Pulmonary artery endothelial cell (primary cell): ENCODE results near the gene MS4A14. TPM values are rescaled to one million over a fixed set of nuclear protein-coding genes. Genes with fewer than 3 reads are reported as not detected.
A peak's percentile ranks its signal among the peaks of the same experiment; 100 is the strongest.
"Not testable (repeated sequence)": the region's sequence is repeated elsewhere in the genome, so short reads cannot be mapped to it uniquely, and the experiment has no call there.

ENCODE experiments used
- DNase-seq: peaks from one replicate; pipeline ENCODE4 v3.0.0-alpha.2; 2011; ENCODE audit warnings: low read depth, low spot score
- total RNA-seq: library from RNA; depleted of rRNA; stranded (reverse); fragments of >200 nt; gene quantifications from 2 replicates; pipeline ENCODE4 v1.2.3, GENCODE V29; 2014

The MS4A14 gene, protein sequence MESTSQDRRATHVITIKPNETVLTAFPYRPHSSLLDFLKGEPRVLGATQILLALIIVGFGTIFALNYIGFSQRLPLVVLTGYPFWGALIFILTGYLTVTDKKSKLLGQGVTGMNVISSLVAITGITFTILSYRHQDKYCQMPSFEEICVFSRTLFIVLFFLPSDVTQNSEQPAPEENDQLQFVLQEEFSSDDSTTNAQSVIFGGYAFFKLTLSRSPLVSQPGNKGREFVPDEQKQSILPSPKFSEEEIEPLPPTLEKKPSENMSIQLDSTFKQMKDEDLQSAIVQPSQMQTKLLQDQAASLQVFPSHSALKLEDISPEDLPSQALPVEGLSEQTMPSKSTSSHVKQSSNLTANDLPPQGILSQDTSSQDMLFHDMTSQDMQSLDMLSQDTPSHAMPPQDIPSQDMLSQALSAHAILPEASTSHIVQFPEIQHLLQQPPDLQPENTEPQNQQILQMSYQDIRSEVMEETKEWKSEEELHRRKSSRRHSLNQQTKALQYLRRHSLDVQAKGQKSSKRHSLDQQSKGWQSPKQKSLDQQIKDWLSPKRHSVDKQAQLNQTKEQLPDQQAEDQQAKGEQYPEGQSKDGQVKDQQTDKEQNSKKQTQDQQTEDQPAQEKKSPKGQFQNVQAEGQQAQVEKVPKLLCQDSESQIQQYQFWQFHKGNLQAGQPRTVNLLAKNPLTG
- not detected in 2 replicates for total RNA-seq

DNA sequence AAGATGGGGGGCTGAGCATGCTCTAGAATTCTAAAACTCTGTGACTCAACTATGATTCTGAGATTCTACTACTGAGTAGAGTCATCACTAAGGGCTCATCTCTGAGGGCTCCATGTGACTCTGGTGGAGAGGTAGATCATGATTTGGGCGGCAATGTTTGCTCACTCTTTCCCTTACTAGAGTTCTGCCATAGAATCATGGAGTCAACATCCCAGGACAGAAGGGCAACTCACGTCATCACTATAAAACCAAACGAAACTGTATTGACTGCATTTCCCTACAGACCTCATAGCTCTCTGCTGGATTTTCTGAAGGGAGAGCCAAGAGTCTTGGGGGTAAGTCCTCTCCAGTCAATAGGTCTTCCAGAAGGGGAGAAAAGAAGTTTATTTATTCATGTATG lies at the start of gene MS4A14:
MS4A14 (plus strand) TSS at position 78 of the 400 bp plus-strand sequence; CDS start at position 198, 120 bp downstream.
- DNase-seq: no peak

DNA sequence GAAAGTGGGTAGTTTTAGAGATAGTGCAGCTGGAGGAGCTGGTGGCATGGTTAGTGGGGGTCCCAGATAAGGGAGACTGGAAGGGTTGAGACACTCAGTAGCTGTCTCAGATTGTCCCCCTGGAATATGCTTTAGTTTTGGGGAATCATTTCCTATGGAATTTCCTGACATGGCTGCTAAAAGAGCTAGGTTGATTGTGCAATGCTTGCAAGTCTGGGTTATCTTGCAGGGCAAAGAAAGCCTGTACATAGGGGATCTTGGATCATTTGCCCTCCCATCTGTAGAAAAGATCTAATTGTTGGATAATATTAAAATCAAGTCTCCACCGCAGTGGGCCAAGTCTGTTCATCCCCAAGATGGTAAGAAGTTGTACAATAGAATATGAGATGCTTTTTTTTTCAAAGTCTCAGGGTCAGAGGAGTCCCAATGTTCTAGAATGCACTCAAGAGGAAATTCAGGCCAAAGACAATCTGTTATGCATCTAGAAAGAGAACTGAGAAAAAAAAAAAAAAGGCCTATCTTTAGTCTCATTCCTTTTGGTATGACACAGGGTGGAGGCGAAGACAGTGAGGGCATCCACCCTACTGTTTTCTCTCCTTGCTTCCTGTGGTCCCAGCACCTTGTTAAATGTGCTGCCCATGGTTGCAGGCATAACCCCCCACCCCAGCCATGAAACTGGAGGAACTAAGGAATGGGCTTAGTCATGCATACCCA lies 49.0 kb upstream of the MS4A14 start:
- no peak for DNase-seq

DNA sequence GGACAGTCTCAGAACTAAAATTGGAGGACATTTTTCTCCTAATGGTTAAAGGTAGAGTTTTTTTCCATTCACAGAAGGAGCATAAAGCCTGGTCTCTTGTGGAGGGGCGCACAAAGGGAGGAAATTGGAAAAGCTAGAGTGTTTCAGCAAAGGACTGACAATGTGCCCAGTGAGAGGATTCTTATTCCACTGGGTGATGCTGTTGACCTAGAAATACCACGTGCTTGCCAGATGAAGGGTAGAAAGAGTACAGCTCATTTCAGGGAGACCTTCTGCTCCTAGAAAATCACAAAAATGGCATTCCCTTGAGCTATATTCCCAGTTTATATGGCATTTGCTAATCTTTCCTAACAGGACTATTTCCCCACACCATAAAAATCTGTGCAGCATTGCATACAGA lies 48.1 kb upstream of the MS4A14 start:
- no peak for DNase-seq

DNA sequence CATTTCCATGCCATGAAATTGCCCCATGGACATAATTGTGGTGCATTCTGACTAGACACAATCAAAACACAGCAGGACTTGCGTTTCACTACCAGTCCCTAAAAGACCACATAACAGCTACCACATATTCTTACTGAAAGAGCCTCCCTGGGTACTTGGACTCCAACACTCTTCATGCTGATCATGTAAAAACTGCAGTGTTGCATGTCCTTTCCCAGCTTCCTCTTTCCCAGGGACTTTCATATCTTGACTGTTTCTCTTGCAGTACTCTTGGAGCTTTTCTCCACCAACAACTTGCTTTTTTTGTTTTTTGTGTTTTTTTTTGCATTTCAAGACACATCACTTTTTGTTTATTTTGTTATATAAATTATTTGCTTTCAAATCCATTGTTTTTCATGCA lies 46.3 kb upstream of the MS4A14 start:
- no peak for DNase-seq

DNA sequence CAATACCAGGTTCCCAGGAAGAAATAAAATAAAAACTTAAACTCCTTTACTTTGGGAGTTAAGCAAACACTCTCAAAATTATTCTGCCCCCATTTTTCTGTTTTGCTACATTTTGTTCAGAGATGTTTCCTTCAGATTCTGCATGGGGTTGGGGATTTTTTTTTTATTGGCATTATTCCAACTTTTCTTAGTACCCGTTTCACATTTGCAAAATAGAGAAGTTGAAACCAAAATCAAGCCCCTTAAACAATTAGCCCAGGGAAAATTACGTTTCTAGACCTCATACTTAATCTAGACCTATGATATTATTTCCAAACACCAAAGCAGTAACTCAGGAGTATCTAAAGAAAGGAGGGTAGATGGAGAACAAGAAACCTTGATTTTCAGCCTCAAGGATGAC lies 38.5 kb upstream of the MS4A14 start:
- no peak for DNase-seq

DNA sequence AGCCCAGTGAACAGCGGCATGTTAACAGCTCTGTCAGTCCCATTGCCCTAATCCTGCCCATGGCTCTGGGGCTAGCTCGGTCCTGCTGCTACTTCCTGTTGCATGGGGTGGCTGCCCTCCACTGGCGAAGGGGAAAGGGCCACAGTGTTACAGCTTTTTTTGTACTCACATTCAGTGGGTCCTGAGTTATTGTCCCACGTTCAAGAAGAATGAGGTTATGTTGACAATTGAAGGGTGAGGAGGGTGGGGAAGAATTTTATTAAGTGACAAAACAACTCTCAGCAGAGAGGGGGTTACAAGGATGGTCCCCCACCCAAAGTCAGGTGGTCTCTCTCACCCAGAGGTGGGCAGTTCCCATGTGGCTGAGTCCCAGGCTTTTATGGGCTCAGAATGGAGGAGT lies 35.6 kb upstream of the MS4A14 start:
- DNase-seq: no peak

DNA sequence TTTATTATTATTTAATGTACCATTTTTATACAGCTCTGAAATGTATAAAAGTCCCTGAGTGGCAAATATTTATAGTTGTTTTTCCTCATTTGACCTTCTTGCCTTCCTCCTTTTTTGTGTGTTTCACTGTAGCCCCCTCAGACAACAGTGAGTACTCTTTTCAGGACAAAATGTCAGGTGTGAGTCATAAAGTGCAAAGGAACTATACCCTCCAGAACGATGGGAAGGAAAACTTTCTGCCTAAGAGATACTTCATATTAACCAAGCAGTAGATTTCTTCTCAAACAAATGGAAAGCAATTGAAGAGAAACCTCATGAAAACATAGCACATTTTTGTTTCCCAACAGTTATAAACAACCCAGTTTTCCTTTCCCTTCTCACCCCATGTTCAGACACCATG lies 34.0 kb upstream of the MS4A14 start:
- no peak for DNase-seq

DNA sequence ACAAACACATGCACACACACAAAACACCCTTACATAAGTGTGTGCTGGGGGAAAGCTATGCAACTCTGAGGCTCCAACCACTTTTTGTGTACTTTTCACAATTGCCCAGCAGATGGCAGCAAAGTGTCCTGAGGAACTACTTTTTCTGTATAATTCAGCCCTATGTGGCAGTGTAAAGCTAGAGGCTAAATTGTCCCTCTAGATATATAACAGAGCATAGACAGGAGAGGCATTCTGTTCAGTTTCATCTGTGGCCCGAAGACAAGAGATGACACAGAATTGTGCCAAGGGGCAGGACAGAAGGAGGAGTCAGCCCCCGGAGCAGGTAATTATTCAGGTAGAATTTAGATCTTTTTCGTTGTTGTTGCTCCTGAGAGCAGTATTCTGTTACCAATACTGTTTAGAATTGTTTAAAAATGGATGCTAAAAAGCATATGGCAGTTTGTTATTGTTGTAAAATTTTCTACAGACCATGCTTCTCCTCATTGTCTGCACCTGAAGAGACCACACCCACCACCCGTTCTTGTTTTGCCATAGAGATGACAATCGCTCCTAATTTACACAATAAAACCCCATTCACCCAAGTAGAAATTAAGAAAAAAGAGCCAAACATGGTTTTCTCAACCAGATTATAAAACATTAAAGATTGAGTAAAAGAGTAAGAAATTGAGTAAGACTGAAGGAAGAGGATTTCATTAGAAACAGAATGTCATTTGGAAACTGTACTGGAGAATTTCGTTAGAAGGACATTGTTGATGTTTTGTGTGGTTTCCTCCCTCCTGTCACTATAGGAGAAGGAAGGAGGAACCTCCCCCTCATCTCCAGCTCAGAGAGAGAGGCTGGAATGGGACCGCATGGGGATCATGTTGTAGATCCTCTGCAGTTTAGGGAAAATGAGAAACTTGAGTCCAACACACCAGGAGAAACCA lies 32.5 kb upstream of the MS4A14 start:
- DNase-seq: peak; percentile 15

DNA sequence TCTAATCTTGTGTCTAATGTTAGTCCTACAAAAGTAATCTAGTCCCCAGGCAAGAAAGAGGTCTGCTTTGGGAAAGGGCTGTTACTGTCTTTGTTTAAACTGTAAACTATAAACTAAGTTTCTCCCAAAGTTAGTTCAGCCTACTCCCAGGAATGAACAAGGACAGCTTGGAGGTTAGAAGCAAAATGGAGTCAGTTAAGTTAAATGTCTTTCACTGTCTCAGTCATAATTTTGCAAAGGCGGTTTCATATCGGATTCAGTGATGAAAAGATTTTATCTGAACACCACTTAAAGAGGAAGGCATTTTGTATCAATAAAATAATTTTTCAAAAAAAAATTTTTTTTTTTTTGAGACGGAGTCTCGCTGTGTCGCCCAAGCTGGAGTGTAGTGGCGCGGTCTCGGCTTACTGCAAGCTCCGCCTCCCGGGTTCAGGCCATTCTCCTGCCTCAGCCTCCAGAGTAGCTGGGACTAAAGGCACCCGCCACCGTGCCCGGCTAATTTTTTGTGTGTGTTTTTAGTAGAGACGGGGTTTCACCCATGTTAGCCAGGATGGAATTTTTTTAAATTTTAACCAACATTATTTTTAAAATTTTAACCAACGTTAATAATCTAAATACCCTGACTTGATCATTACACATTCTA lies 29.9 kb upstream of the MS4A14 start:
- DNase-seq: not testable (repeated sequence)

DNA sequence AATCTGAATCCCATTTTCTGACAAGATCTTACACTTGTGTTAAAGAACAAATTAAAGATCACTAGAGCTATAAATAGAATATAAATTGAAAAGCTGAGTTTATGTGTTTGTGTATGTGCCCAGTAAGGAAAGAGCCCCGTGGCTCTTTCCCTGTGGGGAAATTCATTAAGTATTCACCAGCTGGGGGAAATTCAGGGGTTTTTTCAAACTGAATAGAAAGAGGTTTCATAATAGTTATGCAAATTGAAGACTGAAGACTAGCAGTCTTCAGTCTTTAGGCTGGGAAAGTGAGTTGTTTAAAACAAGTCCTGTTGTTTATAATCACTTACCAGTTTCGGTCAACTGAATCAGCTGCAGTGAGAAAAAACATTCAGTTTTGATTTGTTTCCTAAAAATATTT lies 29.2 kb upstream of the MS4A14 start:
- DNase-seq: no peak

DNA sequence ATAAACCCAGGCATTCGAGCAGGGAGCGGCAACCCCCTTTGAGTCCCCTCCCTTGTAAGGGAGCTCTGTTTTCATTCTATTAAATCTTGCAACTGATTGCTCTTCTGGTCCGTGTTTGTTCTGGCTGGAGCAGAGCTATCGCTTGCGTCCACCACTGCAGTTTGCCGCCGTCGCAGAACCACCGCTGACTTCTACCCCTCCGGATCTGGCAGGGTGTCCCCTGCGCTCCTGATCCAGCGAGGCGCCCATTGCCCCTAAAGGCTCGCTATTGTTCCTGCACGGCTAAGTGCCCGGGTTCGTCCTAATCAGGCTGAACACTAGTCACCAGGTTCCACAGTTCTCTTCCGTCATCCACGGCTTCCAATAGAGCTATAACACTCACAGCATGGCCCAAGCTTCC lies 28.4 kb upstream of the MS4A14 start:
- no peak for DNase-seq

DNA sequence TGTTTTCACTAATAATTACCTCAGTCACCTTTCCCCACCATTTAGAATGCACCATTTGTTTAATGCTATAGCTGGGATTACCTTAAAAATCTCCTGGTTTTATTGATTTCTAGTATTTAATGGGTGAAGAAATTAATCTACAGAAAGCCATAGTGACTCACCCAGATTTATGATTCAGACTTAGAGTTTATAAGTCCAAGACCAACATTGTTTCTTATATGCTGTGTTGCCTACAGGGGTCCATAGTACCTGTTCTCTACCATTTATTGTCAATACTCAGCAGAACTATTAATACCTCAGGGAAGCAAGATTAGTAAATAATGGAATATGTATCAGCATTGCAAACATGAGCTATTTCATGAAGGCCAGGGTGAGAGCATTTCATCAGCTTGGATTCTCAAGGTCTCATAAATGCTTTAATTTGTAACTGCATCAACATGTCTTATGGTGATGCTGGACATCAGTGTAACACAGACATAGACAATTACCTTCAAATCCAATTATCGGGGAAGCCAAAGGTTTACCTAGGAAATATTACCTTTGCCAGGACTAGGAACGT lies 25.9 kb upstream of the MS4A14 start:
- DNase-seq: no peak

DNA sequence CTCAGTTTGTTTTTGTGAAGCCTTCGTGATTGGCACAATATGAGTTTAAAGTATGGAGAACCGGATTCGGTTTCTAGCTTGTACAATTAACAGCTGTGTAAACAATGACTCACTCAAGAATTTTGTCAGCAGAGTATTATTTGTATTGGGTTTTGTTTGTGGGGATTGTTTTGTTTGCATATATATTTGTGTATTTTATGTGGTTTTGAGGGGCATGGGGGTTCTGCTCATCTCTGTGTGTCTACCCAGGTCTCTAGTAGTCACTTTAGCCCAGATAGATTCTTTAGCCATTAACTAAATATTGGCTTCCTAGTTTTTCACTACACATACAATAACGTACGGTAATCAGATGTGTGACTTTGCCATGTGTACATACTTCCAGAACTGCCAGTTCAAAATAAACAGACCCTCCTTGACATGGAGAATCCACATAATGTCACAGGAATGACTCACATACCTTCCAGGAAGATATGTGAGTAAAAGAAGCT lies 25.4 kb upstream of the MS4A14 start:
- DNase-seq: peak; percentile 20

DNA sequence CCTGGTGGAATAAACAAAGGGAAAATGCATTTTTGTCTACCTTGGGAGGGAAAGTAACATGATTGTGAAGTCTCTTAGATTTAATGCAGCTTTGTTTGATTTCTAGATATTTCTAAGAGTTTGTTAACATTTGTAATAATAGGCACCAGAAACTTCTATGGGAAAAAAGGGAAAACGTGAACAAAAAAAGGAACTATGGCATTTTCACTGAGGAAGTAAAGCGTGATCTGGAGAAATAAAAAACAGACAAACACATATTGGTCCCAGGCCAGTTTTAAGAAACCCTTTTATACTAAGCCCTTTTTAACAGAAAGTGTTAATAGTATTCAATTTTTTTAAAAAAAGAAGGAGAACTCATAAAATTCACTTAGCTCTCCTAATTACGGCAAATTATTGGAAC lies 24.9 kb upstream of the MS4A14 start:
- no peak for DNase-seq

DNA sequence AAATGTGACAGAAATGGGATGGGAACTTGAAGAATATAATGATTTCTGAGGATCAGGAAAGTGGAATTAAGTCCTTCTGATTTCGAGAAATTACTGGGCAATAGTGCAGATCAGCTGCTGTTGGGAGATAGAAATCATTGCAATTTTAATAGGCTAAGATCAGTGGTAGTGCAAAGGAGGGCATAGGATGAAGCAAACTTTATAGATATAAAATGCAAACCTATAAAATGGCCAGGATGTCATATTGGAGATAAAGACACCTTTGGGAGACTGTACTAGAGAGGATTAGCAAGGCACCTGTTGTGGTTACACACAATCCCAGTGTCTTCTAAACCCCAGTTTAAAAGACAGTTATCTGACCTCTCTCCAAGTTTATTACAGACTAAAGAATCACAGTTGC lies 24.4 kb upstream of the MS4A14 start:
- DNase-seq: no peak

DNA sequence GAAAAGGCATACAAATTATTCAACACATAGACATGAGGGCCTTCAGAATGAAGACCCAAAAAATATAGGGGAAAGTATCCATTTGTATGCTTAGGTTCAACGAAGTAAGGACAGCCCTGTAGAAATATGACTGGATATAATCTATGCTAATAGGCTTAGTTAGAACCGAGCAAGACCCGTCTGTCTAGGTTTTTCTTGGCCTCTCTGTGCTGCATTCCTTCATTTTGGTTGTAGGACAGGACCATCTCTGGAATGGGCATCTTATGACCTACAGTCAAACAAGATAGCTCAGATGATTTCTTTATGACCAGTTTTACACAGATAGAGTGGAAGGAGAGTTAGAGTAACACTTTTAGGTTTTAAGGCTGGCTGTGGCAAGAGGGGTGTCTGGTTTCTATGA lies 23.5 kb upstream of the MS4A14 start:
- DNase-seq: no peak

DNA sequence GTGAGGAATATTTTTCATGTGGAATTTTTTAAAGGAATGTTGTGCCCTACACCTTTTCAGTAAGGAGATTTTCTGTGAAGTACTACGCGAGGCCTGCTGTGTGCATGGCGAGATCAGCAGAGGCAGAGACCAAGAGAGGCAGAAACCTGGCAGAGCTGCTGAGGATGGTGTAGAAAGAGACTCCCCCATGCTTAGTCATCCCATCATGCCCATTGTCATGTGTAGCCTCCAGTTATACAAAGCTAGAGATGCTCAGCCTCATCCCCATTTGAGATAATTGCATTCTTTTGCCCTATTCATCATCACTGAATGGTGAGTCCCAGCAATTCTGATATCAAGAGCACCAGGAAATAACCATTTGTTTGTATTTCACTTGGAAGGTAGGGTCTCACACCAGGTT lies 20.9 kb upstream of the MS4A14 start:
- no peak for DNase-seq

DNA sequence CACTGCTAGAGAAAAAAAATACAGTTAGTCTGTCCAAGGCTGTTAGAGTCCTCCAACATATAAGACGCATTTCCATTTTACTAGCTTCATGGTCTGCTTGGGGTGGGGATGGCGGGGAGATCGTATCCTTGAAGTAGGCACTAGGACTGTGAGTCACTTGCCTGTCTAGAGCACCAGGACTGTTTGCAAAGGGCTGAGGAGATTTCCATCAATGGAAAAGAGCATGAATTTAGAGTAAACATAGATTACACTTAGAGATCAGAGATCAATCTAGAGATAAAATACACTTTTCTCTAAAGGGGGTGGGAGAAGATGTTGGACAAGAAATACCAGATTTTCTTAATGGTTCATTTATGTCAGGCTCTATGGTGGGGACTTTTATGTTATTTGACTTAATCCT lies 19.7 kb upstream of the MS4A14 start:
- DNase-seq: no peak

DNA sequence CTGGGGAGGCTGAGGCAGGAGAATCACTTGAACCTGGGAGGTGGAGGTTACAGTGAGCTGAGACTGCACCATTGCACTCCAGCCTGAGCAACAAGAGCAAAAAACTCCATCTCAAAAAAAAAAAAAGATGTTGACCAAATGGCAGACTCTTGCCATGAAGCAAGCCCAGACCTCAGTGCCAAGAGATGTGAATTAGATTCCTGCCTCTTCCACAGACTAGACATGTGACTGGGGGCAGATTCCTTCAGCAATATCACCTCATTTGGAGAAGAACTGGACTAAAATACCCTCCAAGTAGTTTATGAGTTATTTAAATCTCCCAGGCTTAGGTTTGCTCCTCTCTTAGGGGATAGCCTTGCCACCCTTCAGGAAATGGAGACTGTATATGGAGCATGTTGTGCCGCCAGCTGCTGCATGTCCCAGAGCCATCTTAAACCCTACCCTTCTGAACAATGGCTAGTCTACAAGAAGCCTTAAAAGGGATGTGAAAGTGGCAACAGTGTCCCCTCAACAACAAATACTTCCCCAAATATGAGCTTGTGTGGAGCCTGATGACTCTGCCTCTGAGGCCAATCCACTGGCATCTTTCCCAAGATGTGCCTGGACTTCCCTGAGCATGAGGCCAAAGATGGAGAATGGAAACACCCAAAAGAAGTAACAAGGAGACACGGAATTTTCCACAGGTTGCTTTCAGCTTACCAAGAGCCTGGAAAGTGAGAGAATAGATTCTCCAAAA lies 18.7 kb upstream of the MS4A14 start:
- no peak for DNase-seq

DNA sequence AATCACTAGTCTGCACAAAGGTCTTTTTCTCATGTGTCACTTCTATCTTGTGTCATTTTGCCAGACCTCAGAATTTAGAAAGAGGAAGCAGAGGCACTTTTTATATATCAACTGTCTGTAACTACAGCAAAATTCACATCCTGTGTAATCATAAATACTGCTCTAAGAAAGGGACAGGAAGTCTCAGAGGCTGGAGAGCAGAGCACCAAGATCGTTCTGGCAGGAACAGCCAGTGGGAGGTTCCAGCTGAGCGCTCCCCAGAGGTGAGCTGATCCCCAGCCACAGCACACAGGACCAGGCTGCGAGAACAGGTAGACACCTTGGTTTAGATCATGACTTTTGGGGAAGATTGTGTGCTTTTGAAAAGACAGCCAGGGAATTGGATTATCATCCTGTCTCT lies 17.9 kb upstream of the MS4A14 start, which contains the start of gene MS4A7:
MS4A7 (plus strand) TSS at position 179 of the 400 bp plus-strand sequence. CDS start 4,610 bp downstream, outside the sequence.
- no peak for DNase-seq
